HepG2 (cell line): Measurements from ENCODE around the gene CCDC178. TPM values are rescaled to one million over a fixed set of nuclear protein-coding genes. Genes with fewer than 3 reads are reported as not detected.

Experiments
- EP300 ChIP-seq, 3 experiments: sonication (generic) in 1 of 3; formaldehyde crosslinking in 1 of 3; IDR thresholded peaks; 2 replicates each; pipeline versions ENCODE4 v1.5.1 to v1.6.1; 2011 to 2020; ENCODE audit warnings: low read depth in 2 of 3, low read length in 2 of 3, borderline replicate concordance in 1 of 3, improper control_type of control experiment in 1 of 3, mild to moderate bottlenecking in 1 of 3, missing genetic modification reagents in 1 of 3, moderate library complexity in 1 of 3
- FOXA1 ChIP-seq, 2 experiments: fragments of 450-650 bp in 1 of 2; sonication (generic) in 1 of 2; formaldehyde crosslinking in 1 of 2; IDR thresholded peaks; 2 replicates each; pipeline versions ENCODE4 v1.4.0 to v1.6.1; 2016 to 2020; ENCODE audit warnings: missing genetic modification reagents in 1 of 2
- FOXA3 ChIP-seq: IDR thresholded peaks from 2 replicates; pipeline ENCODE4 v1.6.1; 2016; ENCODE audit warnings: missing genetic modification reagents, missing compliant biosample characterization
- HBP1 ChIP-seq: IDR thresholded peaks from 2 replicates; pipeline ENCODE4 v1.6.1; 2016; ENCODE audit warnings: low read depth, control low read depth
- PLRG1 ChIP-seq: fragments of 450-650 bp; conservative IDR thresholded peaks from 2 replicates; pipeline ENCODE4 v1.6.1; 2016
- REST ChIP-seq, 2 experiments: IDR thresholded peaks; 2 replicates each; pipeline ENCODE4 v1.6.1; 2011 to 2012; ENCODE audit warnings: low read length in 2 of 2, borderline replicate concordance in 1 of 2, low read depth in 1 of 2, mild to moderate bottlenecking in 1 of 2, moderate library complexity in 1 of 2
- SAP130 ChIP-seq: IDR thresholded peaks from 2 replicates; pipeline ENCODE4 v1.6.1; 2016; ENCODE audit warnings: low read depth
- SOX13 ChIP-seq, 3 experiments: fragments of 450-650 bp in 1 of 3; sonication (generic) in 1 of 3; formaldehyde crosslinking in 1 of 3; IDR thresholded peaks in 2 of 3; conservative IDR thresholded peaks in 1 of 3; 2 replicates each; pipeline versions ENCODE4 v1.5.0 to v1.6.1; 2016 to 2020; ENCODE audit warnings: antibody characterized with exemption in 1 of 3, mild to moderate bottlenecking in 1 of 3, missing compliant biosample characterization in 1 of 3, missing genetic modification reagents in 1 of 3, moderate library complexity in 1 of 3
- ZNF407 ChIP-seq: sonication (generic); formaldehyde crosslinking; IDR thresholded peaks from one replicate; pipeline ENCODE4 v1.5.1; 2020; ENCODE audit warnings: mild to moderate bottlenecking, missing genetic modification reagents; ENCODE audit errors: not compliant biosample characterization
- ZNF549 ChIP-seq: sonication (generic); formaldehyde crosslinking; IDR thresholded peaks from 2 replicates; pipeline ENCODE4 v1.5.0; 2020; ENCODE audit warnings: missing genetic modification reagents
- polyA plus RNA-seq, 8 experiments: library from polyadenylated mRNA; depleted of rRNA in 3 of 8; stranded (reverse) in 7 of 8; unstranded in 1 of 8; fragments of >200 nt; fragmentation: Illumina TruSeq in 4 of 8; extraction: Trizol in 4 of 8; gene quantifications; 2 replicates each; pipeline versions ENCODE4 v1.2.1 to v1.2.3, GENCODE V29; 2011 to 2016; ENCODE audit warnings: low read depth in 4 of 8, missing spikeins in 1 of 8, mixed read lengths in 1 of 8; ENCODE audit not compliant: insufficient read depth in 1 of 8
- total RNA-seq, 5 experiments: library from RNA; depleted of rRNA; stranded (reverse); fragments of >200 nt; fragmentation: Illumina TruSeq; extraction: Trizol; gene quantifications; 2 replicates each; pipeline ENCODE4 v1.2.3, GENCODE V29; 2016; ENCODE audit warnings: low read depth in 1 of 5

The CCDC178 gene
- total and polyA plus RNA-seq, 2 of the 13 experiments (the other 11 are each of a cell fraction or from before 2014, with no cell fraction given) = not detected

- peak in 1 of 2 experiments; percentile 54; a peak in 1 of 4 replicates for TF ChIP-seq EP300 (IDR thresholded peaks at IDR 0.05; ENCODE audit: low read depth in 2 of 2, low read length in 2 of 2)
- TF ChIP-seq EP300 (CRISPR knock-in tag; IDR thresholded peaks at IDR 0.05; ENCODE audit: borderline replicate concordance) = no peak
- TF ChIP-seq FOXA3 (CRISPR knock-in tag) = peak; percentile 81
- TF ChIP-seq PLRG1 = no peak
- no peak for TF ChIP-seq SAP130 (CRISPR knock-in tag)
- TF ChIP-seq FOXA1 (IDR thresholded peaks at IDR 0.05) = no peak
- peak; percentile 75 for TF ChIP-seq FOXA1 (CRISPR knock-in tag; IDR thresholded peaks at IDR 0.05)
- no peak for TF ChIP-seq HBP1 (CRISPR knock-in tag)
- no peak for TF ChIP-seq SOX13 (IDR thresholded peaks at IDR 0.05)
- peak in 1 of 2 experiments; percentile 28; a peak in 1 of 4 replicates for TF ChIP-seq SOX13 (CRISPR knock-in tag; conservative IDR thresholded peaks at IDR 0.05 in 1 of 2, IDR thresholded peaks at IDR 0.05 in 1 of 2)
- TF ChIP-seq REST (IDR thresholded peaks at IDR 0.05; ENCODE audit: borderline replicate concordance in 1 of 2, low read depth in 1 of 2, low read length in 2 of 2) = peak in 1 of 2 experiments; percentile 43; a peak in 1 of 4 replicates
- TF ChIP-seq ZNF549 = no peak
- no peak for TF ChIP-seq ZNF407 (CRISPR knock-in tag)
Measured at GRCh38 chr18:33014060-33014796, 426.3 kb downstream of the CCDC178 start (continued).
